Activated T-cell treated with anti-CD3 and anti-CD28 coated beads for 1 hour (primary cell): ENCODE results near the gene ARHGAP19.

ENCODE experiments used
- DNase-seq: peaks from one replicate; pipeline ENCODE4 v3.0.0-alpha.2; 2020; ENCODE audit warnings: low read depth

Gene ARHGAP19

DNA sequence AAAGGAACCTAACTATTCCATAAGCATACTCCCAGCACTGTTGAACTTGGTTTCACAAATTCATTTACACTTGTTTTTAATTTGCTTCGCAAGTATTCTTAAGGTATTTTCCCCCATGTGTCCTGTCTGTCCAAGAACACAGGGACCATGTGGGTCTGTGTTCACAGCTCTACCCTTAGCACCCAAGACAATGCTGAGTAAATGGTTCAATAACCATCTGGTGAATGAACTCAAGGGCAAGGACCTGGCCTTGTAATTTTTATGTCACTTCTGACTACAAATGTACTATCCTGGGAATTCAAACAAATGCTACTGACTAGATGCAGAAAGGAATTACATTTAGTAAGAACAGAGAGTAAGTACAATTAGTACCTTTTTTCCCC, 63.7 kb downstream of the ARHGAP19 start:
- no peak for DNase-seq

DNA sequence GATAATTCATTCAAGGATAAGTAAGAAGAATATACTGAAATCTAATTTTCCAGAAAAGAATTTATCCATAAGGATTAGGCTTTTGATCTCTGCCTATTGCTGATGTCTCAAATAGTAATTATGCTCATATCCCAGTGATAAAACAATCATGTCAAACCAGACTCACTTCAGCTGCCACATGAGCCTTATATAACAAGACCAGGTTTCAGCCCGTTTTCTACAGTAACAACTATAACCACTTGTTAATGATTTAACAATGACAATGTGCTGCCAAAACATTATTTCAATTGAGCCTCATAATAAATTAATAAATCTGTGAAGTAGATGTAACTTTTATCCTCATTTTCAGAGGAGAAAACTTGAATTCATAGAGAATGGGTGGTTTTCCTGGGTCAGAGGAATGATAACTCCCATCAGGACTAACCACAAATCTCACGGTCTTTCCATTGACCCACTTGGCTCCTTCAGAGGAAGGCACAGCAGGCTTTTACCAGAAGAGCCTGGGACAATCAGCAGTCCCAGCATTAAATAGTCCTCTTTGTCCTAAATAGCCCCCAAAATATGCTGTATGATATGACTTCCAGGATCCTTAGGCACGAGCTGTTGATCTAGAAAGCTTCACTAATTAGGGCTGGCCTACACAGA, 64.2 kb downstream of the ARHGAP19 start:
- DNase-seq, result no peak

DNA sequence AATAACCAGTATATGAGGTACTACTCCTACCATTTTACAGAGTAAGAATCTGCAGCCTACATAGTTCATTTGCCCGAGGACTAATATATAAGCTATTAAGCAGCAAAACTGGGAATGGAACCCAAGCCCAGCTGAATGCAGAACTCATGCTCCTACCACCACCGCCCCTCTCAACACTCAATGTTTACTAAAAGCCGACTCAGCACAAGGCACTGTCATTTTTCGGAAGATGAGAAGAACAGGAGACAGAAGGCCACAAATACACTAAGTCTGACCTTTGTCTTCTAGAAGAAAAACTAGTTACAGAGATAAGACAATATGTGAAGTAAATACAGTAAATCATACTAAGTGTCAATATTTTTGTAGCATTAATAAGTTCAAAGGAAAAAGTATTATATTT, 66.0 kb downstream of the ARHGAP19 start:
- no peak for DNase-seq

DNA sequence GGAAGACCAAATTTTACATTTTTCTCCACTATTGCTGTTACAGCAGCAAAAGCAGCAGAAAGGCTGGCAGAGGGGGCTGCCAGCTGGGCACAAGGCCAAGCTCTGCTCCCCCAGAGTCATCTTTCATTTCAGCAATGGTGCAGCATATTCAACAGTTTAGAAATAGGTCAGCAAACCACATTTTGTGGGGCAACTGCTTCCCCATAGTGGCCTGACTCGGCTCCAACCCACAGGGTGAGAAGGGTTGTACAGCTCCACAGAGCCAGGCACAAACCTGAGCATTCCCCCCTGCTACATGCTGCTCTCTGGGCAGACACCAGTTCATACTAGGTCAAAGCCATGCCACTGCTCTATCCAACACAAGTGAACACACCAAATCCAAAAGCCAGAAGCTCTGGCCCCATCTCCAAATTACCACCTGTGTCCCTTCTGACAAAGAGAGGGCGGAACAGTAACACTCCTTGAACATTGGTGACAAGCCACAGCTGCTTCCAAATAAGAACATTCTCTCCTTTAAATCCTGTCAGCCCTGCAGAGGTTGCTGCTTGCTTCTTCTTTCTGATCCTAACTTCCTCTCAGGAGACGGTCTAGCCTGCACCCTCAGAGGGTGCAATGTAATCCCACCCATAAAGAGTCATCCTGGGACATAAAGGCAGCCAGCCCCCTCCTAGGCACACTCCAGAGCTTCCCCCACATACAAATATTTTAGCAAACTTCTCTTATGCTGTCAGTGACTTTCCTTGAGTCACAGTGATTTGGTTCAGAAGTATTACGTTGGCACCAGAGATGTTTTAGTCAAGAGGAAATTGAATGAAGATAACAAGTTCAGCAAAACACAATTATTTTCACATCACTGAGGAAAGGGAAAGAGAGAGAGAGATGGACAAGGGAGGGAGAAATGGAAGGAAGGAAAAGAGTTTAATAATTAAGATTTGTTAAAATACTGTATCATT, 67.7 kb downstream of the ARHGAP19 start:
- no peak for DNase-seq

DNA sequence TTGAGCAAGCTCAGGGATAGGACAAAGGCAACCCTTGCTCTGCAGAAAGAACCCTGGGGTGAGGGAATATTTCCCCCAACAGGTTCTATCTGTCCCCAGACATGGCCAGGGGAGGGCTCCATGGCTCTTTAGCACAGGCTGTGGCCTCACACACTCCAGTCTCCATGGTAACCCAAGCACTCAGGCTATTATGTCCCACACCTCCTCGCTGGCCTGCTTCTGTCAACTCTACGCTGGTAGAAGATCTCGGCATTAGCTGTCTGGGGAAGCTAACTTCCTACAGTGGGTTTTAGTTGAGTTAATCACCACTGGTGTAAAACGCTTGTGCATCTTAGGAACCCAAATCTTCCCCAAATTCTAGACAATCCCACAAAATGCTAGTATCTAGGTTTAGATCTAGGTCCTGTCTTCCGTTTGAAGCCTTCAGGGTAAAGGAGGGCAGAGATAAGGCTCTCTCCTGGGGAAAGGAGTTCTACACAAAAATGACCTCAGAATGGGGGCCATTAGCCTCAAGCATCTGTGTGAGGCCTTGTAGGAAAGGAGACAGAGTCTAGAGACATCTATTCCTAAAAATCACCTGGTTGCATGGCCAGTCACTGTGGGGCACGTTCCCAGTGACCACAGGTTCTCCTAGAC, 70.0 kb downstream of the ARHGAP19 start:
- DNase-seq, result no peak

DNA sequence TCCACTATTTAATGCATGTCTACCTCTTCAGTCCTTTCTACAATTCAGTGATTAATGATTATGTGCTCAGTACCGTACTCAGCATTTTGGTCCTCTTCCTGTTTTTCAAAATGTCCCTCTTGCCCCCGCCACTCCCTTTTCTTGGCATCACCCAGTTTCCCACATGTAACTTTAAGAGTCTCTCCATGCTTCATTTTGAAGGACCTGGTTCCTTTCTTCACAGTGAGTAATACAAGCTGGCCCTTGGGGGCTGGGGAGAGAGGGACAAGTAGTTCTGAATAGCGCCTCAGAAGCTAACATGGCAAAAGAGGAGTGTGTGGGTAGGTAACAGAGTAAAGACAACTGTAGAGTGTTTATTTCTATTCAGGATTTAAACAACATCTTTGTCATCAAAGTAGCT, 72.1 kb downstream of the ARHGAP19 start:
- DNase-seq, result no peak

DNA sequence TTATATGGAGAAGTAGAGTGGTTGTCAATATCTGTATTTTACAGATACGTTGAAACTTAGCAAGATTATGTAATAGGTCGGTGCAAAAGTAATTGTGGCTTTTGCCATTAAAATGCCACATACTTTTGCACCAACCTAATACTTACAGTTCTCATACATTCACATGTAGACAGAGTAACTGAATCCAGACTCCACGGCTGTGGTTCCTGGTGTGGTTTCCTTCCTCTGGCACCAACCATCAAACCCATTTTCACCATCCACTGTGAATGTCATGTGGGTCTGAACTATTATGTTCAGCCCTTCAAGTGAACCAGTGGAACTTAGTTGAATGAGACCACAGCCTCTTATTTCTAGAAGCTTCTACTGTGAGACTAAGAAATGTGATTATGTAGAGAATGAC, 75.1 kb downstream of the ARHGAP19 start:
- DNase-seq, result no peak

DNA sequence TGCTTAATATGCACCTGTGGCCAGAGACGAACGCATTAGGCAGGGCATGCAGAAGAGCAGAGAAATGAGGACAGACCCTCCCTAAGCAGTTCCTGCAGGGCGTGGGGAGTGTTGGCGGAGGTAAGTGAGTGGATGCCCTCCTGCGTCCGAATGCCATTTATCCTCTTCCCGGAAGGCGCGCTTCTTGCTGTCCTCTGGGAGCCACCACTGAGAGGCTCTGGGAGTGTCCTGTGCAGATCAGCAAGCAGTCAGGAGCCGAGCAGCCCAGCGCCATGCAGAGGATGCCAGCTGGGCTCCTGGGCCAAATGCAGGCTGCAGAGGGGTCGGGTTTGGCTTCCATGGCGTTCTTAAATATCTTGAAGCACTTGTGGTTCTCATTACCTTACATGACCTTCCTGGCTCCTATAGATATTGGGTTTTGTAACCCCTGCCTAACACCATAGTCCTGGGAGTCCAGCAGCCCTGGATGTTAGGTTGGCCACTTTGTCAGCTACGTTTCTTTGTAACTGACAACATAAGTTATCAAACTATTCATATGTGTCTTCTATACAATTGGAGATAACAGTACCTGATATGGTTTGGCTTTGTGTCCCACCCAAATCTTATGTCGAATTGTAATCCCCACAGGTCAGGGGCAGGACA, 76.7 kb downstream of the ARHGAP19 start:
- DNase-seq, result no peak

DNA sequence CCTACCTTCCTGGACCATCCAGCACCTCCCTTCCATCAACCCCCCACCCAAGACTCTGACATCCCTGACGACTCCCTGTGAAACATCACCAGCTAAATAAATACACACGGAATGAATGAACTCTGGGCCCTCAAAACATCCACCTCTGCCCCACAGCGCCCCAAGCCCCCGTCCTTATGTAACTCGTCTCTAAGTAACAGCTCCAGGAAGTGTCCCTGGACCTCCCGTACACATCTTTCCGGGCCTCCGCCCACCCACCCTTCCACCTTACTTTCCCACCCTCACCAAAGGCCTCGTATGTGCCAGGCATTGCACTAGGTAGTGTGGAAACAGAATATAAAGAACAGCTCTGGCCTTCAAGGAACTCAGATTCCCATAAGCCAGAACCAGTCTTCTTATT, 79.0 kb downstream of the ARHGAP19 start:
- no peak for DNase-seq

DNA sequence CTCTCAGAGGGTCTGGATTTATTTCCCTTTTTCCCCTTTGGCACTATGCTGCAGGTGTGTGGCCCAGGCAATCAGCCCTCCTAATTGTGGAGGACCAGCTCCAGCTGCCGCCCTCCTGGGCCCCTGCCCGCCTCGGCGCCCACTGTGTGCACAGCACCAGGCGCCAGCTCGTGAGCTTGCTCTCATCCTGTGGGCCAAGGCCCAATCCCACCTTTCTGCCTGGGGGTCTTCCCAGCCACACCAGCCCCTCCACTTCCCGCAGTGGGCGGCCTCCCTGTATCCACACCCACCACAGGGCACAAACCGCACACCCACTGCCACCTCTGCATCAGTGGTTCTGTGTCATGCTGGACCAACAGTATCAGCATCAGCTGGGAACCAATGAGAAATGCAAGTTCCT, 81.2 kb downstream of the ARHGAP19 start:
- DNase-seq, result no peak

DNA sequence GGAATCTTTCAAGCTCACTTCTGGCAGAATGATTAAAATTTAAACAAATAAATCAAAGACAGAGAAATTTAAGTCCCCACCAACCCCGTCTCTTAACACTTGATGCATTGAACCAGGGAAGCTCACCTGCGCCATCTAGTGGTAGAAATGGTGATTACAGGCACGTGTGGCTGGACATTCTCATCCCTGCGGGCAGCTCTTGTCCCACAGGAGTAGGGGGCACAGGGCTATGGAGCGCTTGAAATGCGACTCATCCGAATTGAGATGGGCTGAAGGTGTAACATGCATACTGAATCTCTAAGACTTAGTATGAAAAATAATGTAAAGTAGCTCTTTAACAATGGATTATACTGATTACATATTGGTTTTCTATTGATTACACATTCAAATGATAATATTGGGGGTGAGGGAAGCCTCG, 81.9 kb downstream of the ARHGAP19 start:
- peak; percentile 66 for DNase-seq

DNA sequence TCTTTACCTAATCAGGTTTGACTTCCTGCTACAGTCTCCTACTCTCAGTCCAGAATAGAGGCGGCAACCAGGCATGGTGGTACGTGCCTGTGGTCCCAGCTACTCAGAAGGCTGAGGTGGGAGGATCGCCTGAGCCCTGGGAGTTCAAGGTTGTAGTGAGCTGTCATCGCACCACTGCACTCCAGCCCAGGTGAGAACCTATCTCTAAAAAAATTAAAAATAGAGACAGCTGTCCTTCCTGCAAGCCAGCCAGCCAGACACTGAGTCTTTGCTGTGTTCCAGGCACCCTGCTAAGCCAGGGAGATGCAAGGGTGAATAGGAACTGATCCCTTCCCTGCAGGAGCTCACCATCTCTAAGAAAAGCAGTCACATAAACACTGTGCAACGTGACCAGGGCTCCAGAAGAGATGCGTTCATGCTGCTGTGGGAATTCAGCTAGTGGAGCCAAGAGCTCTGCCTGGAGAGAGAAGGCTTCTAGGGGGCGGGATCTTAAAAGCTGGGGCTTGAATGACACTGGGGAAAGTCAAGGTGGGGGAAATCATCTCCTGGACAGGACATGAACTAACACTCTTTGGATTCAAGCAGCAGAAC, 84.6 kb downstream of the ARHGAP19 start:
- DNase-seq, result no peak

DNA sequence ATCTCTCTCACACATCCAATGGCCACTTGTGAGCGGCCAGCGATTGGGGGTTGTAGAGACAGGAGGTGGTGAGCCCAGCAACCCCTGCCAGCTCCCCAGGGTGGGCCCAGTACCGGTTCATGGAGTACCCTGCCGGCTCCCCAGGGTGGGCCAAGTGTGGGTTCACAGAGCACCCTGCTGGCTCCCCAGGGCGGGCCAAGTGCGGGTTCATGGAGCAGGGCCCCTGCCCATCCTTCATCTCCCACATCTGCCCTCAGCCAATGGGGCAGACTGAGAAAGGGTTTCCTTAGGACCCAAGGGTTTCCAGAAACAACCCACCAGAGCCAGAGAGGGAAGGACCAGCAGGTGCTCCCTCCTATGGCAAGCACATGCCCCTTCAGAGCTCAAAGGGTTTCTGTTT, 85.3 kb downstream of the ARHGAP19 start:
- DNase-seq, result no peak

DNA sequence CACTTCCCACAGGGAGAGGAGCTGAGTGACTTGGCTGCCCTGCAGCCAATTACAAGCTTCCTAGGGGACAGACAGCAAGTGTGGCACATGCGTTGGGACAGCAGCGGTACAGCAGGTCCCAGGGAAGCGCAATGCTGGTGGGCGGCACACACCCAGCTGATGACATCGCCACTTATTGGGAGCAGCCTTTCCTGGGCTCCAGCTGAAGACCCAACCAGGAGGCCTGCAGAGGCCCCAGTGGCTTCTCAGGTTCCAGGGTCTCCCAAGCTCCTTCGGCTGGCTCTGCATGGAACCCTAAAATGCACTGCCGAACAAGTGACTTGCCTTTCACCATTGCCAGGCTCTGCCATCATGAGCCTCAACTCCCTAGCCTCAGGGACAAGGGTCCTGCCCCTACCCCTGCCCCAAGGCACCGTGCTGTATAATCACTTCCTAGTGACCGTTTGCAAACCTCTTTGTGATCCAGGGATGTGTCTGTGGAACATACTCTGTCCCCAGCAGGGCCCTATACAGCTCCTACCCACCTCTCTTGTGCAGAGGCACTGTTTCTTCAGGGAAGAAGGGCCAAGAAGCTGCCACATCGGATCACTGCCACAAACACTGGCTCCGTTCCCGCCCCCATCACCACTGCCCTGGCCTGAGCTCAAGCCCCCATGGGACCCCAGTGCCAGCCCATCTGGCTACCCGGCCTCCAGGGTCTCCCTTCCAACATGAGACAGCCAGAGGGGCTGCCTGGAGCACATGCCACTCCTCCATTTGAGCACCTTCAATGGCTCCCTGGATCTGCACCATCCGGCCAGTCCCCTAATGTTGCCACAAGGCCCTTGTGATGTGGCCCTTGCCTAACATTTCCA, 87.4 kb downstream of the ARHGAP19 start:
- no peak for DNase-seq

DNA sequence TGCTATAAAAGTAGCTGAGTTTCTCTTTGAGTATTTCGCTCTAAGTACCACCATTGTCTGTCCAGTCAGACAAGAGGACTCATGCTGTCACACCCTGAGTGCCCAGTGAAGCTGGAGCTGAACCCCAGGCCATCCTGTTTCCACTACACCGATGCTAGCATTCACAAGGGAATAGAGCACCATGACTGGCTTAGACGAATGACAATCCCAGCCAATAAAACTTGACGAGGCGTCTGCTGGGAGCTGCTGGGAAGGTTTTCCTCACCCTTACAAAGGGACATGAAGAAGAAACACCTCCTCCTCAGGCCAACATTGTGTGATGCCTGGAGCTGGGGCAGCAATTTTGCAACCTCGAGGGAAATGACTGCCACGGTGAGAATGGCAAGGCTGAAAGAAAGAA, 89.2 kb downstream of the ARHGAP19 start:
- DNase-seq, result no peak

DNA sequence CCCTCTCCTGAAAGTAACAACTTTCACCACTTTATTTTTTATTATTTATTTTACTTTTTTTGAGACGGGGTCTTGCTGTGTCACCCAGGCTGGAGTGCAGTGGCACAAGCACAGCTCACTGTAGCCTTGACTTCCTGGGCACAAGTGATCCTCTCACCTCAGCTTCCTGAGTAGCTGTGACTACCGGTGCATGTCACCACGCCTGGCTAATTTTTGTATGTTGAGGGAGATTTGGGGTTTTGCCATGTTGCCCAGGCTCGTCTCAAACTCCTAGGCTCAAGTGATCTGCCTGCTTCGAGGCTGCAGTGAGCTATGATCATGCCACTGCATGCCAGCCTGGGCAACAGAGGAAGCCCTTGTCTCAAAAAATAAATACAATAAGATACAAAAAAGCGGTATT, 91.8 kb downstream of the ARHGAP19 start:
- DNase-seq, result no peak

DNA sequence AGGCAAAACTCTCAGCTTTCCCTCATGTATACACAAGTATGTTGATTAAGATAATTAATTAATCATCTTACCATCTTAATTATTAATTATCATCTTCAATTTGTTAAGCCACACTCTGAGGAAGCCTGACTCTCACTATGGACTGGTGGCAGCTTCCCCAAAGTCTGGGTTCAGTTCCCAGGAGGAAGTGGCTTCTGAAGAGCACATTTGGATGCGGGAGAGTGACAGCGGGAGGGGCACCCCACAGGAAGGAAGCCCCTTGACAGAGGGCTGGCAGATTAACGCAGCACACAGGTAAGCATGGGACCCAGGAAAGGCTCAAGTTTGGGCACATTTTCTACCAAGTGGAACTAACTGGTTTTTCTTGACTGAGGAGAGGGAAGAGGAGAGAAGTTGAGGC, 93.3 kb downstream of the ARHGAP19 start:
- DNase-seq, result no peak

DNA sequence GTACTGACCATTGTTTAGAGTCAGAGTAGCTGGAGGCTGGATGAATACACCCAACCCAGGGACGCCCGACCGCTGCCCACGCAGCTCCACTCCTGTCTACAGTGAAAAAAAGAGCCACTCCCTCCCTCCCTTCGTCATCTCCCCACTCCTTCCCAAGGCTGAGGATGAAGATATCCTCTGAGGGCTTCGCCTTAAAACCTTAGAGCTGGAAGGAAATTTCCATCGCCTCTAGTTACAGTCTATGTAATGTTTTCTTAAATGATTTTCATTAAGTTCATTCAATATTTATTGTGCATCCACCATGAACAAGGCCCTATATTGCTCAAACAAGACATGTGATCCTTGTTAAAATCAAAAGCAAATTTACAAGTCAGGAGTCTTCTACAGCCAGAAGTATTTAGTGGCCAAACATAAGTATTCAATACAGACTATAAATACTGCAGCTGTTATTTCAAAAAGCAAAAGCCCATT, 95.4 kb downstream of the ARHGAP19 start:
- DNase-seq, result no peak

DNA sequence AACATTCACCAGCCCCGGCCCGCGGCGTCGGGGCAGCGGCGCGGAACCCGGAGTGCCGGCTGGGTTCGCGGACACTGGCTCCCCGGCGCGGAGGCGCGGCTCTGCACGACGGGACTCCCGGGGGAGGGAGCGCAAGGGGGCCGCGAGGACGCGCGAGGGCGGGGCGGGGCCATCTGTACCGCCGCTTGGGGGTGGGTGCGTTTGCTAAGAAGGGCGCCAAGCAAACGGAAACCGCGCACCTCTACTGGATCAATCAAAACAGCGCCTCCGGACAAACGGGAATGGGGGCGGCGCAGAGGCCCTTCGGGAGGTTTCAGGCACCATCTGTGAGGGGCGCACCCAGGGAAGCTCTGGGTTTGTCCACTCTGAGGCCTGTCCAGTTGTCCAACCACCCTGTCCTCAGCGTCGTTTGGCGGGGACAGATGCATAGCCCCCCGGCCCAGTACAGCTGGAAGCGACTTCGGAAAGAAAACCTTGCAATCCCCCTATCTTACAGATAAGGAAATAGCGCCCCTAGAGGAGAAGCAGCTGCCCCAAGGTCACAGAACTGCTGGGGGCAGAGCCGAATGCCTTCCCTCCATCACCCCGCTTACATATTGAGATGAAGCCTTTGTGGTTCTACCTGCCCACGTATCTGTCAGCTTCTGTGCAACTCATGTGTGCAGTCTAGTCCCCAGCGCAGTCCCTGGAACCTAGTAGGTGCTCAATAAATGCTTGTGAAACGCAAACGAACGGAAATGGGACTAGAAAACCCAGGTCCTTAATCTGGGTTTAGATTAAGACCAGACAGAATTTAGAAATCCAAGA, 96.0 kb downstream of the ARHGAP19 start:
- DNase-seq, result peak; percentile 42

DNA sequence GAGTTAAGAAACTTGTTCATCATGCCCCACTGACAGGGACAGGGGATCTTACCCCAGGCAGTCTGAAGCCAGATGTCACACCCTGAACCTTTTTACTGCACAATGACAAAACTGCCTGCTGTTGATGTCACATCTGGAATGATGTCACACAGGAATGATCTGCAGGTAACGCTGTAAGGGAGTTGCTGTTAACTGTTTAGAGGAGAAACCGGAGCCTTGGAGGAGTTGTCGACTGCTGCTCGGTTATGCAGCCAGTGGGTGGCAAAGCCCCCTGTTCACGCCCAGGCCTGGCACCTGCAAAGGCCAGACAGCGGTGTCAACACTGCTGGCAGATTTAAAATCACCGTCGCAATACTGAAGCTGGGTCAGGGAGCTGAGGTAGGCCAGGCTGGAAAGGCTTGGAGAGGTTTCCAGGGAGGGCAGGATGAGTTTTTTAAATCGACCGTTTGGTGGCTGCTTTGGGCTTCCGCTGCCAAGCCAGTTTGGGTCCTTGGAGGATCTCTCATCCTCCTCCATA, 96.7 kb downstream of the ARHGAP19 start:
- DNase-seq, result no peak
